Brain microvascular endothelial cell (primary cell): ENCODE data around the gene MCRS1.

ENCODE experiments used
- DNase-seq: peaks from one replicate; pipeline ENCODE4 v3.0.0-alpha.2; 2020
- H3K27ac ChIP-seq: fragments of 250-450 bp; sonication (Bioruptor Pico); 2 replicates; pipeline ENCODE4 v1.5.1; 2020; ENCODE audit warnings: mild to moderate bottlenecking, moderate library complexity
- H3K27me3 ChIP-seq: fragments of 250-450 bp; sonication (Bioruptor Pico); replicated peaks from 2 replicates; pipeline ENCODE4 v1.5.1; 2020; ENCODE audit warnings: mild to moderate bottlenecking
- H3K36me3 ChIP-seq: fragments of 250-450 bp; sonication (Bioruptor Pico); replicated peaks from 2 replicates; pipeline ENCODE4 v1.5.1; 2020; ENCODE audit warnings: mild to moderate bottlenecking
- H3K4me3 ChIP-seq: 2 replicates; pipeline ENCODE4 v1.5.1; 2011; ENCODE audit warnings: low read depth, mild to moderate bottlenecking, control low read depth, low read length, moderate library complexity
- CTCF ChIP-seq: IDR thresholded peaks from 2 replicates; pipeline ENCODE4 v1.5.1; 2011; ENCODE audit warnings: low read depth, mild to moderate bottlenecking, moderate library complexity, low read length, control low read depth, inconsistent platforms; ENCODE audit errors: missing control alignments
- in situ Hi-C: cut with HindIII; loops from 2 replicates; pipeline ENCODE4 v1.10.0; 2017; ENCODE audit warnings: low sequenced_read_pairs, low pct_ligation_motif_present

The MCRS1 gene

GRCh38 chr12:49525942-49526341 lies 42.0 kb downstream of the MCRS1 start:
- in situ Hi-C loops, result no loop called here
- H3K36me3 ChIP-seq, result peaks cover 60% of the 10 kb centered on the region
- H3K27ac ChIP-seq, result no peak overlapping the region
- no peak for TF ChIP-seq CTCF
- DNase-seq, result no peak
- no peaks in the 10 kb centered on the region for H3K27me3 ChIP-seq
- H3K4me3 ChIP-seq, result no peak overlapping the region

GRCh38 chr12:49524660-49525324 lies 43.1 kb downstream of the MCRS1 start:
- peaks cover 64% of the 10 kb centered on the region for H3K36me3 ChIP-seq
- TF ChIP-seq CTCF, result no peak
- in situ Hi-C loops, result loop anchor here (25.0 kb wide), 1 partner anchor 162 kb away; the partner anchor contains the start of gene SPATS2

GRCh38 chr12:49521389-49521788 lies 46.6 kb downstream of the MCRS1 start:
- no peak for DNase-seq
- Histone ChIP-seq H3K4me3 (no peak overlapping the region), H3K27me3 (no peaks in the 10 kb centered on the region), H3K27ac (no peak overlapping the region), H3K36me3 (peaks cover 47% of the 10 kb centered on the region)
- in situ Hi-C loops, result loop anchor here (25.0 kb wide), 1 partner anchor 159 kb away; the partner anchor contains the start of gene SPATS2
- no peak for TF ChIP-seq CTCF

More at GRCh38 chr12:49524660-49525324, 43.1 kb downstream of the MCRS1 start:
- DNase-seq, result no peak
- Histone ChIP-seq H3K4me3 (no peak overlapping the region), H3K27me3 (no peaks in the 10 kb centered on the region), H3K27ac (no peak overlapping the region)

GRCh38 chr12:49519574-49519936 lies 48.4 kb downstream of the MCRS1 start:
- Histone ChIP-seq H3K36me3 (peaks cover 31% of the 10 kb centered on the region), H3K27ac (no peak overlapping the region), H3K4me3 (no peak overlapping the region), H3K27me3 (no peaks in the 10 kb centered on the region)
- in situ Hi-C loops, result loop anchor here (25.0 kb wide), 1 partner anchor 157 kb away; the partner anchor contains the start of gene SPATS2
- no peak for TF ChIP-seq CTCF
- DNase-seq, result no peak

GRCh38 chr12:49518914-49519573 lies 48.9 kb downstream of the MCRS1 start:
- Histone ChIP-seq H3K27ac (no peak overlapping the region), H3K36me3 (peaks cover 28% of the 10 kb centered on the region), H3K27me3 (no peaks in the 10 kb centered on the region), H3K4me3 (no peak overlapping the region)
- DNase-seq, result peak; percentile 34
- no peak for TF ChIP-seq CTCF
- in situ Hi-C loops, result loop anchor here (25.0 kb wide), 1 partner anchor 157 kb away; the partner anchor contains the start of gene SPATS2
